Frontal cortex (tissue), 4 donors: ENCODE measurements around the gene OR4C3. TPM values are rescaled to one million over a fixed set of nuclear protein-coding genes. Genes with fewer than 3 reads are reported as not detected.
"Not testable (repeated sequence)": the region's sequence is repeated elsewhere in the genome, so short reads cannot be mapped to it uniquely, and the experiment has no call there.

ENCODE experiments used
- DNase-seq, 2 donors: peaks; one replicate each; pipeline ENCODE4 v3.0.0; 2012; ENCODE audit warnings: low spot score in 2 of 2
- FAIRE-seq: peaks from 2 replicates; lab custom pipeline; 2012; peaks lifted over from hg19 to GRCh38; lab: Jason Lieb, UNC
- total RNA-seq: library from RNA; depleted of rRNA; stranded (reverse); fragments of >200 nt; gene quantifications from one replicate; pipeline ENCODE4 v1.2.3, GENCODE V29; 2014
- donor health status: control.
- donor health status: control.
- donor health status: control.

OR4C3 gene
- not detected for total RNA-seq

DNA sequence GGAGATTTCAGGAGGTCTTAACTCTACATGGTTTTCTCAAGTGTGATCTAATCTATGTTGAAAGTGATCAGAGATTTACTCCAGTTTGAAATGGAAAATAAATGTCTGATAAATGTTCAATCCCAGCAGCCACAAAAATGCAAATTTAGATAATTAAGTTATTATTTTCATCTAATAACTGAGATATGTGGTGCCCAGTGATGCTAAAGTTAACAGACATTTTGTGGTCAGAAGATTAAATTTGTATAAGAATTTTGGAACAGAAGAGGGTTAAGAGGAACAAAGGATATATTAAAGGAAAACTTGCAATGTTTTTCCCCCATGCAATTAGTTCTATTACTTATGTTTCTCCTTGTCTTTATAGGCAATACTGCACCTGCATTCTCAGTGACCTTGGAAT, at the start of gene OR4C3:
OR4C3 (plus strand) TSS at position 301 of the 400 bp plus-strand sequence. CDS start 102 bp downstream, outside the sequence.
- FAIRE-seq, result not testable (repeated sequence)

DNA sequence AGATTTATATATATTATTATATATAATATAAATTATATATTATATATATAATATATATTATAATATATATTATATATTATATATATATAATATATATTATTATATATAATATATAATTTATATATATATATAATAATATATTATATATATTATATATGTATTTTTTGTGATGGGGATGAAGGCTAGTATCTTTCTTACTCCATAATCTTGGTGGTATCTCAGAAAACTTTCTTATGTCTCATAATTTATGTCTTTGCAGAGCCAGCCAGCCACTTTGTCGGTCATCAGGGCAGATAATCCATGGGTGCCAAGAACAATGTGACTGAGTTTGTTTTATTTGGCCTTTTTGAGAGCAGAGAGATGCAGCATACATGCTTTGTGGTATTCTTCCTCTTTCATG, 18.8 kb upstream of the OR4C3 start, which contains the start of gene OR4S1:
OR4S1 (plus strand) TSS at position 301 of the 400 bp plus-strand sequence; CDS start at position 301, 0 bp downstream.
- DNase-seq (no peak), FAIRE-seq (peak; percentile 69)

More for the DNA sequence above, at the start of gene OR4C3:
- not testable (repeated sequence) for DNase-seq

DNA sequence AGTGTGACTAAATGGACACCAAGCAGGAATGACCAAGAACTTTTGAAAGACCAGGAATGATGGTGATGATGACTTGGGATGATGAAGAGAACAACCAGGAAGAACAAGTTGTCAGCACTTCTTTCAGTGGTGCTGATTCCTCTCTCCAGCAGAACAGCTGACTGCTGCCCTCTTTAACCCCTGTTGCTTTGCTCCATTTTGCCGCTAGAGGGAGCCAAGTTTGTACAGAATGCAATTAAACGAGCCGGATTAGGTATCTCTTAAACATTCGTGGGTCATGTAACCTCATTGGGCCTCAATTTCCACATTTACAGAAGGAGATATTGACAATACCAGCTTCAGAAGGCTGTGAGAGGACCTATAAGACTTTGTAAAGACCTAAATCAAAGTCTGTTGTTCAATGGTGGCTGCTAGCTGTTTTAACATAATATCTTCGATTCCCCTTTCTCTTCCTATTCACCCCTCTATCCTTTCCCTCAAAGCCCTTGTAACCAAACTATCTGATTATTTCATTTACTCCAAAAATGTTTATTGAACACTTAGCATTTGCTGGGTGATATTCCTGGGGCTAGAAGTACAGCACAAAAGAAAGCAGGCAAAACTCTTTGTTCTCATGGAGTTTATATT, 16.8 kb upstream of the OR4C3 start:
- DNase-seq (peak; percentile 2 to 28), FAIRE-seq (no peak)

DNA sequence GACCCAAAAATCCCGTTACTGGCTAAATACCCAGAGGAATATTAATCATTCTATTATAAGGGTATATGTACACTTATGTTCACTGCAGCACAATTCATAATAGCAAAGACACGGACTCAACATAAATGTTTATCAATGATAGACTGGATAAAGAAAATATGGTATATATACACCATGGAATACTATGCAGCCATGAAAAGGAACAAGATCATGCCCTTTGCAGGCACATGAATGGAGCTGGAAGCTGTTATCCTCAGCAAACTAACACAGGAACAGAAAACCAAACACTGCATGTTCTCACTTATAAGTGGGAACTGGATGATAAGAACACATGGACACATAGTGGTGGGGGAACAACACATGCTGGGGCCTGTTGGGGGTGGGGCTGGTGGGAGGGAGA, 11.1 kb upstream of the OR4C3 start:
- FAIRE-seq, DNase-seq: not testable (repeated sequence)

DNA sequence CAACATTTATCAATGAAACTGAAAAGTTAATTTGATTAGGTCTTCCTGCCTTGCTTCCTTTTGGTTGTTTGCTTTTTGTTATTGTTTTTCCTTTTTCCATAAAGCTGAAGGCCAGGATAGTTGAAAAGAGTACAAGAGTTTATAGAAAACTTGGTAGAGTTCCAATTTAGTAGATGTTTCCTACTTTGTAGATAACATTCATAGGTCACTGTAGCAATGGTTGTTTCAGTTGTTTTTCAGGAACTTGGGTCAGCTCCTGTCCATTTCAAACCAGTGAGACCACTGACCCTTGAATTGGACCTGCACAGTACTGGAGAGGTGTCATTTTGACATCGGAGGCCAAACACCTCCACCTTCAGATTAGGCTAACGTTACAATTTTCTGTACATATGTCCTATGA, 4.9 kb upstream of the OR4C3 start:
- FAIRE-seq, DNase-seq: not testable (repeated sequence)

DNA sequence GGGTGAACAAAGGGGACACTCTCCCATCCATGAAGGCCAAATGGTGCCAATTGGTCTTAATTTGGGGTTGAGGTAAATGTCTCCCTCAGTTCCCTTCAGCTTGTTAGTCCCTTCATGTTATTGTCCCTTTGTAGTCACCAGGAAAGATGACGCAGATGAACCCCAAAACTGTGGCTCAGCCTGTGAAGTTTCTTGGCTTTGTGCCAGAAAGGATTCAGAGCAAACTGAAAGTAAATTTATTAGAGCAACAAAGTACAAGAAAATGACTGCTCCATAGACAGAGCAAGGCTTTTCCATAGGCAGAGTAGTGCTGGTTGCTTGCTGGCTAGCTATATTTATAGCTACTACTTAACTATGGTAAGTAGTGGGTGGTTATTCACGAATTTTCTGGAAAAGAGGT, 16.7 kb downstream of the OR4C3 start:
- DNase-seq (no peak), FAIRE-seq (no peak)

DNA sequence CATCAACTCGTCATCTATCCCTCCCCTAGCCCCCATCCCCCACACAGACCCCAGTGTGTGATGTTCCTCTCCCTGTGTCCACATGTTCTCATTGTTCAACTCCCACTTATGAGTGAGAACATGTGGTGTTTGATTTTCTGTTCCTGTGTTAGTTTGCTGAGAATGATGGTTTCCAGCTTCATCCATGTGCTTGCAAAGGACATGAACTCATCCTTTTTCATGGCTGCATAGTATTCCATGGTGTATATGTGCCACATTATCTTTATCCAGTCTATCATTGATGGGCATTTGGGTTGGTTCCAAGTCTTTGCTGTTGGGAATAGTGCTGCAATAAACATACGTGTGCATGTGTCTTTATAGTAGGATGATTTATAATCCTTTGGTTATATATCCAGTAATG, 17.8 kb downstream of the OR4C3 start:
- DNase-seq, FAIRE-seq: not testable (repeated sequence)

DNA sequence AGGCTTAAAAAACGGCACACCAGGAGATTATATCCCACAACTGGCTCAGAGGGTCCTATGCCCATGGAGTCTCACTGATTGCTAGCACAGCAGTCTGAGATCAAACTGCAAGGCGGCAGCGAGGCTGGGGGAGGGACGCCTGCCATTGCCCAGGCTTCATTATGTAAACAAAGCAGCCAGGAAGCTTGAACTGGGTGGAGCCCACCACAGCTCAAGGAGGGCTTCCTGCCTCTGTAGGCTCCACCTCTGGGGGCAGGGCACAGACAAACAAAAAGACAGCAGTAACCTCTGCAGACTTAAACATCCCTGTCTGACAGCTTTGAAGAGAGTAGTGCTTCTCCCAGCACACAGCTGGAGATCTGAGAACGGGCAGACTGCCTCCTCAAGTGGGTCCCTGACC, 21.6 kb downstream of the OR4C3 start:
- not testable (repeated sequence) for FAIRE-seq, DNase-seq

DNA sequence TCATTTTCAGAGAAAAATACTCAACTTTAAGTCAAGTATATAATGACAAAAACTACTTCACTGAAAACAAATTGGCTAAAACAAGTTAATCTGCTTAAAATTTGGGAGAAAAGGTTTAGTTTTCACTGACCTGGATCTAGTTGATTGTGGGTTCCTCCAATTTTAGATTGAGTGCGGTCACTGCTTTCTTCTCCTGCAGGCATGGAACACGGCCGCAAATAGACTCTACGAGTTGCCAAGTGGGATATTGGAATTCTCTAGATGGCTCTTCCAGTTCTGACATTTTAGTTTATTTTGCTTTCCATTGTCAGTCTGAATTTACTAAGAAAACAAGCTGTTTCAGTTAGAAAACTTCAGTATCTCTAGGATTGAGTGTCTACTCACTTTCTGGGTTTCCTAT, 29.3 kb downstream of the OR4C3 start:
- DNase-seq, result no peak
- no peak for FAIRE-seq

DNA sequence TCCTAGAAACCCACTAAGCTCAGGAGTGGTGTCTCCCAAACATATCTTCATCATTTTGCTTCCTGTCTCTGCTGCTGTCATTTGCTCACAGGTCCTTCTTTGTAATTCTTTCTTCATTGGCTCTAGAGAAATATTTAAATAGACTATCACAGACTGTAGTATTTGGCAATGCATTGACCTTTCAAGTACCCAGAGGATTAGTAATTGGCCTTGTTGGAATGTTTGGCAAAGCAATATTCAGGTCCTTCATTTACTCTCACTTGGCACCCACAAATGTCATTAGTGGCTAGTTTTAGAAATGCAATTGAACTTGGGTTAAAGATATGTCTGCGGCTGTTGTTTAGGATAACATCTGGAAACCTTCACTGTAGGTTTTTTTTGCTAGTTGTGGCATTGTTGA, 30.0 kb downstream of the OR4C3 start:
- DNase-seq (no peak), FAIRE-seq (no peak)

DNA sequence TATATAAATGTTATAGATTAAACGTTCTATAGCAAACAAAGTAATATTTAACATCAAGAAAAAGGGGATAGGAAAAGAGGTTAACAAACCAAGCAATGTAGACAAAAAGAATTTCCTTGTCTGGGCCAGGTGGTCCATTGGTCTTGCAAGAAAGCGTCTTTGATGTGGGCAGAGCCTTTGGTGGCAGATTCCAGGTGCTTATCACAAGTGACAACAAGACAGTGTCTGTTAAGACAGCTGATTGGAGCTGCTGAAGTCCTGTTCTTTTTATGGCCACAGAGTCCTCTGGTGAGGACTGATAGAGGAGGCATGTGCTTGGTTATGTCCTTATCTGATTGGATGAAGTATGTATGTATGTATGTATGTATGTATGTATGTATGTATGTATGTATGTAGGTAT, 36.6 kb downstream of the OR4C3 start:
- not testable (repeated sequence) for DNase-seq, FAIRE-seq

DNA sequence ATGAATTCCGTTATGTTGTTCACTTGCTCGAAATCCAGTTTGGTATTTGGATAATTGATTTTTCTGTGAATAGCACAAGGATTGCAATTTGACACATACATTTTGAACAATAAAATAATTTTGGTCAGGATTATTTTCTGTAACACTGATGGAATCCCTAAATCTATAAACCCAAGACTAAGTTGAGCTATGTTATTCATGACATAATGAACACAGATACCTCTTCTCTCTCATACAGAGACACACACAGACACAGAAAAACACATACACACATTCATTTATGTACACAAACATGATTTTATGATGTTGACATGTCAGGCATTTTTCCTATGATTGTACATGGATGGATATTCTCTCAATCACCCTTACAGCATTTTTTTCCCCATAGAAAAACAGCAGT, 41.6 kb downstream of the OR4C3 start, which contains the start of gene OR4C5:
OR4C5 (minus strand) TSS at position 101 of the 400 bp plus-strand sequence; CDS start at position 101, 0 bp downstream.
- no peak for DNase-seq
- FAIRE-seq, result no peak

Other genes with a start within 250 kb of the OR4C3 start
- not detected for gene OR4B1, start 108.1 kb upstream of the OR4C3 start, total RNA-seq
- not detected for gene OR4X2, start 79.8 kb upstream of the OR4C3 start, total RNA-seq
- gene OR4X1, start 61.1 kb upstream of the OR4C3 start, total RNA-seq, result not detected
- gene OR4S1, start 18.7 kb upstream of the OR4C3 start, total RNA-seq, result not detected
- not detected for gene OR4C5, start 41.5 kb downstream of the OR4C3 start, total RNA-seq
- gene OR4A47, start 163.9 kb downstream of the OR4C3 start, total RNA-seq, result not detected